IMR-90 (cell line): ENCODE measurements around the gene PTPRN2.

Source experiments
- CEBPB ChIP-seq: IDR thresholded peaks from 2 replicates; pipeline ENCODE4 v1.6.1; 2012; ENCODE audit warnings: low read depth, low read length, improper control_type of control experiment
- FOS ChIP-seq: fragments of 150-350 bp; IDR thresholded peaks from 2 replicates; pipeline ENCODE4 v1.6.1; 2016; ENCODE audit warnings: low read depth, low read length
- MAFK ChIP-seq: IDR thresholded peaks from 2 replicates; pipeline ENCODE4 v1.6.1; 2012; ENCODE audit warnings: low read depth, low read length, improper control_type of control experiment
- TF ChIP-seq, protein P1 (sequence below): conservative IDR thresholded peaks from 2 replicates; pipeline ENCODE4 v1.5.1; 2012; ENCODE audit warnings: mild to moderate bottlenecking, low read depth, low read length, improper control_type of control experiment
- TF ChIP-seq, protein P2 (sequence below): fragments of 150-350 bp; IDR thresholded peaks from 2 replicates; pipeline ENCODE4 v1.6.1; 2017; ENCODE audit warnings: mild to moderate bottlenecking, antibody characterized with exemption, low read length, low read depth

DNA sequence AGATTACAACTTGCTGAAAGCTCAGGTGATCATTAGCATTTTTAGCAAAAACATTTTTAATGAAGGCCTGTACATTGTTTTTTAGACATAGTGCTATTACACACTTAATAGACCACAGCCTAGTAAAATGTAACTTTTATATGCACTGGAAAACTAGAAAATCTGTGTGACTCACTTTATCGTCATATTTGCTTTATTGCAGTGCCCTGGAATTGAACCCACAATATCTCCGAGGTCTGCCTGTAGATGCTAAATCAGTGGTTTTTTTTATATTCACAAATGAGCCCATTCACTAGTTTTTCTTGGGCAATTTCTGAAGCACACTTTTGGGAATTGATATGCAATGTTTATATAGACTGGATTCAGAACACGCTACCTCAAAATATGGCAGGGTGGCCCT, 105.1 kb downstream of the PTPRN2 start:
- TF ChIP-seq, protein P1, sequence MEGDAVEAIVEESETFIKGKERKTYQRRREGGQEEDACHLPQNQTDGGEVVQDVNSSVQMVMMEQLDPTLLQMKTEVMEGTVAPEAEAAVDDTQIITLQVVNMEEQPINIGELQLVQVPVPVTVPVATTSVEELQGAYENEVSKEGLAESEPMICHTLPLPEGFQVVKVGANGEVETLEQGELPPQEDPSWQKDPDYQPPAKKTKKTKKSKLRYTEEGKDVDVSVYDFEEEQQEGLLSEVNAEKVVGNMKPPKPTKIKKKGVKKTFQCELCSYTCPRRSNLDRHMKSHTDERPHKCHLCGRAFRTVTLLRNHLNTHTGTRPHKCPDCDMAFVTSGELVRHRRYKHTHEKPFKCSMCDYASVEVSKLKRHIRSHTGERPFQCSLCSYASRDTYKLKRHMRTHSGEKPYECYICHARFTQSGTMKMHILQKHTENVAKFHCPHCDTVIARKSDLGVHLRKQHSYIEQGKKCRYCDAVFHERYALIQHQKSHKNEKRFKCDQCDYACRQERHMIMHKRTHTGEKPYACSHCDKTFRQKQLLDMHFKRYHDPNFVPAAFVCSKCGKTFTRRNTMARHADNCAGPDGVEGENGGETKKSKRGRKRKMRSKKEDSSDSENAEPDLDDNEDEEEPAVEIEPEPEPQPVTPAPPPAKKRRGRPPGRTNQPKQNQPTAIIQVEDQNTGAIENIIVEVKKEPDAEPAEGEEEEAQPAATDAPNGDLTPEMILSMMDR = no peak
- no peak for TF ChIP-seq FOS
- TF ChIP-seq MAFK = no peak
- TF ChIP-seq, protein P2, sequence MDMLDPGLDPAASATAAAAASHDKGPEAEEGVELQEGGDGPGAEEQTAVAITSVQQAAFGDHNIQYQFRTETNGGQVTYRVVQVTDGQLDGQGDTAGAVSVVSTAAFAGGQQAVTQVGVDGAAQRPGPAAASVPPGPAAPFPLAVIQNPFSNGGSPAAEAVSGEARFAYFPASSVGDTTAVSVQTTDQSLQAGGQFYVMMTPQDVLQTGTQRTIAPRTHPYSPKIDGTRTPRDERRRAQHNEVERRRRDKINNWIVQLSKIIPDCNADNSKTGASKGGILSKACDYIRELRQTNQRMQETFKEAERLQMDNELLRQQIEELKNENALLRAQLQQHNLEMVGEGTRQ = no peak
- TF ChIP-seq CEBPB = no peak
